Transverse colon (tissue), 4 donors: Measurements from ENCODE around the gene CCNO.

Experiments
- CTCF ChIP-seq, 5 experiments: fragments of 200-600 bp in 3 of 5; fragments of 450-650 bp in 2 of 5; sonication (generic) in 3 of 5; IDR thresholded peaks; 1 replicate in 2 of 5; 2 replicates in 3 of 5; pipeline ENCODE4 v1.5.1; 2016 to 2017; ENCODE audit warnings: antibody characterized with exemption in 5 of 5, inconsistent platforms in 3 of 5, mild to moderate bottlenecking in 2 of 5, moderate library complexity in 1 of 5
- EP300 ChIP-seq: sonication (generic); formaldehyde crosslinking; IDR thresholded peaks from one replicate; pipeline ENCODE4 v1.6.1; 2017; ENCODE audit warnings: antibody characterized with exemption, low read depth
- POLR2A ChIP-seq: fragments of 450-650 bp; IDR thresholded peaks from one replicate; pipeline ENCODE4 v1.6.1; 2016; ENCODE audit warnings: antibody characterized with exemption, mild to moderate bottlenecking, moderate library complexity
- POLR2AphosphoS5 ChIP-seq, 3 donors: sonication (generic); formaldehyde crosslinking; IDR thresholded peaks; one replicate each; pipeline ENCODE4 v1.6.1; 2016; ENCODE audit warnings: antibody characterized with exemption in 3 of 3

GRCh38 chr5:55234121-55234700 is 803 bp upstream of the CCNO start:
- TF ChIP-seq POLR2AphosphoS5 (IDR thresholded peaks at IDR 0.05) (peak; percentile 9 to 55 (median 13)), EP300 (no peak), CTCF (IDR thresholded peaks at IDR 0.05) (no peak), POLR2A (no peak)
